ENCODE results near the gene IDH1. TPM values are rescaled to one million over a fixed set of nuclear protein-coding genes. Genes with fewer than 3 reads are reported as not detected.

The IDH1 gene
- total and polyA plus RNA-seq, 7 donors: 34.2 to 287 (median 46.4) TPM

DNA sequence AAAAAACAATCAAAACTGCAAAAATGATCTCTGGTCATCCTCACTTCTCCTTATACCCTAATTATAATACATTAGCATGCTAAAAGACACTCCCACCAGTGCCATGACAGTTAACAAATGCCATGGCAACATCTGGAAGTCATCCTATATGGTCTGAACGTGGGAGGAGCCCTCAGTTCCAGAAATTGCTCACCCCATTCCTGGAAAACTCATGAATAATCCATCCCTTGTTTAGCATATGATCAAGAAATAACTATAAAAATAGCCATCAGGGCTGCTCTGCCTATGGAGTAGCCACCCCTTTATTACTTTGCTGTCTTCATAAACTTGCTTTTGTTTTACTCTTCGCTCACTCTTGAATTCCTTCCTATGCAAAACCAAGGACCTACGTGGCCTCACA, 59.3 kb downstream of the IDH1 start:
- Histone ChIP-seq H3K9me3 (no peaks in the 10 kb centered on the region), H3K4me1 (no peaks in the 10 kb centered on the region), H3K27me3 (peaks cover 0 to 4% (median 0%) of the 10 kb centered on the region in 3 donors), H3K4me3 (no peak overlapping the region), H3K27ac (no peak overlapping the region), H3K36me3 (no peaks in the 10 kb centered on the region)
- TF ChIP-seq POLR2AphosphoS5 (IDR thresholded peaks at IDR 0.05): no peak
- TF ChIP-seq POLR2A (IDR thresholded peaks at IDR 0.05): no peak
- TF ChIP-seq, protein P1, sequence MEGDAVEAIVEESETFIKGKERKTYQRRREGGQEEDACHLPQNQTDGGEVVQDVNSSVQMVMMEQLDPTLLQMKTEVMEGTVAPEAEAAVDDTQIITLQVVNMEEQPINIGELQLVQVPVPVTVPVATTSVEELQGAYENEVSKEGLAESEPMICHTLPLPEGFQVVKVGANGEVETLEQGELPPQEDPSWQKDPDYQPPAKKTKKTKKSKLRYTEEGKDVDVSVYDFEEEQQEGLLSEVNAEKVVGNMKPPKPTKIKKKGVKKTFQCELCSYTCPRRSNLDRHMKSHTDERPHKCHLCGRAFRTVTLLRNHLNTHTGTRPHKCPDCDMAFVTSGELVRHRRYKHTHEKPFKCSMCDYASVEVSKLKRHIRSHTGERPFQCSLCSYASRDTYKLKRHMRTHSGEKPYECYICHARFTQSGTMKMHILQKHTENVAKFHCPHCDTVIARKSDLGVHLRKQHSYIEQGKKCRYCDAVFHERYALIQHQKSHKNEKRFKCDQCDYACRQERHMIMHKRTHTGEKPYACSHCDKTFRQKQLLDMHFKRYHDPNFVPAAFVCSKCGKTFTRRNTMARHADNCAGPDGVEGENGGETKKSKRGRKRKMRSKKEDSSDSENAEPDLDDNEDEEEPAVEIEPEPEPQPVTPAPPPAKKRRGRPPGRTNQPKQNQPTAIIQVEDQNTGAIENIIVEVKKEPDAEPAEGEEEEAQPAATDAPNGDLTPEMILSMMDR (IDR thresholded peaks at IDR 0.05): no peak
- TF ChIP-seq EP300 (IDR thresholded peaks at IDR 0.05): no peak
- WGBS, 2 donors: 85 to 91% methylated on average over 3 of the region's 3 CpGs
- intact Hi-C loops (cut with DNase I): no loop called here
- no peak for DNase-seq

DNA sequence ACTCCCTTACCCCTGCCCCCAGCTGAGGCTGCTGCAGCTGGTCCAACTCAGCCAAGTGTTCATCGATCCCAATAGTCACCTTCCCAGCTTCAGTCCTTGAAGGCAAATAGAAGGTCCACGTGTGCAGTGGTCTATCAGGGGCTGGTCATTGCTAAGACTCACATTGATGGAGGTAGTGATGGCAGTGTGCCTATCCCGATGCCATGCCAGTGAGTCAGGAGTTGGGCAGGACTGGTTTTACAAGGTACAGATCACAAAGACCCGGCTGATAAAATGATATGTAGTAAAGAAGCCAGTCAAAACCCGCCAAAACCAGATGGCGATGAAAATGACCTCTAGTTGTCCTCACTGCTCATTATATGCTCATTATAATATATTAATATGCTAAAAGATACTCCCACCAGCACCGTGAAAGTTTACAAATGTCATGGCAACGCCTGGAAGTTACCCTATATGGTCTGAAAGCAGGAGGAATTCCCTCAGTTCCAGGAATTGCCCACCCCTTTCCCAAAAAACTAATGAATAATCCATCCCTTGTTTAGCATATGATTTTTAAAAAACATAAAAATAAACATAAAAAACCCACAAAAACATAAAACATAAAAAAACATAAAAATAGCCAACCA, 62.1 kb downstream of the IDH1 start:
- WGBS, 2 donors: 64 to 85% methylated on average over 8 of the region's 8 CpGs
- no peak for DNase-seq
- Histone ChIP-seq H3K27ac (no peak overlapping the region), H3K4me3 (no peak overlapping the region), H3K36me3 (no peaks in the 10 kb centered on the region), H3K4me1 (no peaks in the 10 kb centered on the region), H3K9me3 (no peaks in the 10 kb centered on the region), H3K27me3 (peaks cover 0 to 4% (median 0%) of the 10 kb centered on the region in 3 donors)
- intact Hi-C loops (cut with DNase I): no loop called here
- TF ChIP-seq POLR2A (IDR thresholded peaks at IDR 0.05) (no peak), EP300 (IDR thresholded peaks at IDR 0.05) (no peak)
- TF ChIP-seq, protein P1 (IDR thresholded peaks at IDR 0.05): no peak

DNA sequence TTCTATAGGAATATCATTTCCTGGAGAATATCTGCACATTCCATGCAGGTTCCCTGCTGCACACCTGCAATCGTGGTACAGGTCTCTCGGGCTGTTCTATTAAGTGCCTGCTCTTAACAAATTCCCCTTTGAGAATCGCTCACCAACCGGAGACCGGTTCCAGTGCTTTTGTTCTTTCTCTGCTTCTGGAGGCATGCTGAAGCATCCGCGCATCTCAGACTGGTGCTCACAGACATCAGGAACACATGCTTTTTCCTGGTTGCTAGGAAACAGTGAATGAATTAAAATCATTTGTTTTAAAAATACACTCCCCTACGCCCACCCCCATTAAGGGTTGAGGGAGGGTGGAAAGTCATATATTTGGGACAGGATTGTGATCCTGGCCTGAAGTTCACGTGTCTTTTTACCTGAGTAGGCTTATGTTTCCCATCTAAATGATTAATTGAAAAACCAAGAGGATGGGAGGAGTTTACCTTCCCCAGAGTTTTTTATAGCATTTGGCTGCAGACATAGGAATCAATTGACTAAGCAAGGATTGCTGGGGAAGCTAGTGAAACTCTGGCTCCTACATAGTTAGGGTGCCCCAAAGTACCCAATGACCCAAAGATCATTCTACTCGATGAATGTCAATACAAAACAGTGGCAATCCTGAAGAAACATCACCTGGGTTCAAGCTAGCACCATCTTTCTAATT, 64.9 kb downstream of the IDH1 start, which contains the start of gene C2orf80:
Gene C2orf80, minus strand, starts transcription at position 221 of the 694 bp plus-strand sequence. CDS start 3,044 bp downstream, outside the sequence.
- H3K27ac ChIP-seq: no peak within 1 kb of the TSS
- TF ChIP-seq EP300 (IDR thresholded peaks at IDR 0.05) (no peak), POLR2A (IDR thresholded peaks at IDR 0.05) (no peak), POLR2AphosphoS5 (IDR thresholded peaks at IDR 0.05) (no peak)
- TF ChIP-seq, protein P1 (IDR thresholded peaks at IDR 0.05): no peak
- no peak within 1 kb of the TSS for H3K4me3 ChIP-seq
- H3K27me3 ChIP-seq: peaks cover 0 to 5% (median 0%) of the 10 kb centered on the region in 3 donors
- intact Hi-C loops (cut with DNase I): no loop called here
- no peaks in the 10 kb centered on the region for H3K9me3 ChIP-seq
- 81 to 87% methylated on average over 10 of the region's 10 CpGs for WGBS, 2 donors
- no peak for DNase-seq
- no peaks in the 10 kb centered on the region for H3K36me3 ChIP-seq
- H3K4me1 ChIP-seq: no peaks in the 10 kb centered on the region

DNA sequence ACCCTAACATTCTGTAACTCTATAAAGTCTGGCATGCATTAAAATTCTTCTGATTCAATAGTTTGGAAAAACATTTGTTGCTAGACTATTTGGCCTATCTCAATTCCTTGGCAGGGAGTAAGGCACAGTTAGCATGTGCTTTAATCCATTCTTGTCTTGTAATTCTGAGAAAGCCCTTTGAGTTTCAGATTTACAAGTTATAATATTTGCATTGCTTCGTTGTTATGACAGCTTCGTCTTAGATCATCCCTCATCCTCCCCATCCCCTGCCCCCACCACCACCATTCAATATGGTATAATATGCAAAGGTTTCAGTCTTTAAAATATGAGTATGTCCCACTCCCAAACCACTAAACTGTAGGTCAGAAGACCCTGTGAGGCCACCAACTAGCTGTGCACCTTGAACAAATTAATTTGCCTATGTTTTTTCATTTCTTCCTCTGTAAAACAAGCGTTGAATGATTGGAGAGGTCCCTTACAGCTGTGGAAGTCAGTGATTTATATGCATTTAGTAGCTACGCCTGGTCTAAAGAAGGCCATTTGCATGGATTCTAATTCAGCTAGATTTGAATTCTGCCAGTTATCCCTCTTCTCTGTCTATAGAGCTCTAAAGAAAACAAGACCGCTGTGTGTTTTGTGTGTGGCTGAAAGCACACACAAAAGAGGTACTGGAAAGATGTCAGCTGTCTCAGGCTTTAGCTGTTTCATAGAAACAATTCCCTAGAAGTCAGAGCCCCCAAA, 65.6 kb downstream of the IDH1 start:
- peaks cover 0 to 9% (median 0%) of the 10 kb centered on the region in 3 donors for H3K27me3 ChIP-seq
- no peaks in the 10 kb centered on the region for H3K9me3 ChIP-seq
- DNase-seq: no peak
- no peak for TF ChIP-seq POLR2A (IDR thresholded peaks at IDR 0.05)
- TF ChIP-seq, protein P1 (IDR thresholded peaks at IDR 0.05): no peak
- no peak for TF ChIP-seq EP300 (IDR thresholded peaks at IDR 0.05)
- no peak for TF ChIP-seq POLR2AphosphoS5 (IDR thresholded peaks at IDR 0.05)
- H3K36me3 ChIP-seq: no peaks in the 10 kb centered on the region
- no peak overlapping the region for H3K4me3 ChIP-seq
- H3K27ac ChIP-seq: no peak overlapping the region
- intact Hi-C loops (cut with DNase I): no loop called here
- 77 to 83% methylated on average over 5 of the region's 5 CpGs for WGBS, 2 donors
- no peaks in the 10 kb centered on the region for H3K4me1 ChIP-seq
